ENCODE measurements around the gene GTSE1.

GTSE1 gene

GRCh38 chr22:46357711-46358520 lies 61.2 kb downstream of the GTSE1 start:
- no peak for TF ChIP-seq CTCF (IDR thresholded peaks at IDR 0.05; ENCODE audit: insufficient read depth, missing control alignments)
- FAIRE-seq = no peak
- DNase-seq (ENCODE audit: insufficient read length, low spot score) = no peak

DNA sequence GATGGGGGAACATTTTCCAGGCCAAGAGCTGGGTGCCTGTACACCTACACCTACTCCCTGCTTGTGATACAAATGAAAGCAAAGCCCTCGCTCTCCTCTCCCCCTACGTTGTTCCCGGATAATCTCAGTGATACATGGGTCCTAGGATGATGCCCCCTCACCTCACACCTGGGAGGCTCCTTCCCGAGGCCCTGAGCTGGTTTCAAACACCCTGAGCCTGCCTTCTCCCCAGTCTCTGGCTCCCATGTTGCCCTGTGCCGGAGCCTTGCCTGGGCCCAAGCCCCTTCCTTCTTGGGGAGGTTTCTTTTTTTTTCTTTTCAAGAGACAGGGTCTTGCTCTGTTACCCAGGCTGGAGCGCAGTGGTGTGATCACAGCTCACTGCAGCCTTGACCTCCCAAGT lies 62.1 kb downstream of the GTSE1 start:
- FAIRE-seq = no peak
- DNase-seq (ENCODE audit: insufficient read length, low spot score) = no peak
- no peak for TF ChIP-seq CTCF (IDR thresholded peaks at IDR 0.05; ENCODE audit: insufficient read depth, missing control alignments)

- no peak for TF ChIP-seq CTCF (IDR thresholded peaks at IDR 0.05; ENCODE audit: insufficient read depth, missing control alignments)
- DNase-seq (ENCODE audit: insufficient read length, low spot score) (no peak), FAIRE-seq (no peak)
Measured at GRCh38 chr22:46359362-46359761, 62.7 kb downstream of the GTSE1 start.

GRCh38 chr22:46360097-46360496 lies 63.4 kb downstream of the GTSE1 start:
- FAIRE-seq = no peak
- TF ChIP-seq CTCF (IDR thresholded peaks at IDR 0.05; ENCODE audit: insufficient read depth, missing control alignments) = no peak
- no peak for DNase-seq (ENCODE audit: insufficient read length, low spot score)

DNA sequence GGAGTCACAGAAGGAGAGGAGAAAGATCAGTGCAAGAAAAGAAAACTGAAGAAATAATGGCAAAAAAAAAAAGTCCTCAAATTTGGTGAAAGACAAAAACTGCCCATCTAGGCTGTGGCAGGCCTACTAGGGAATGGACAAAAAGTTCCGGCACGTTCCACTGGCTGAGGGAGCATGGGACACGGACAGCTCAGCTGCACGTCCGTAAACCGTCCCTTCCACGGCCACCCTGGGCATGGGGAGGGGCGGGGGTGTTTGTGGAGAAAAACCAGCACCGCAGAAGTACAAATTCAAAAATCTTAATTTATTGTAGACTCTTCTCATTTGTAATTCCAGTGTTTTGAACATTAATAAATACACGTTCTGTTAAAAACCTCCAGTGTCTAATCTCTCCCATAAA lies 64.2 kb downstream of the GTSE1 start:
- TF ChIP-seq CTCF (IDR thresholded peaks at IDR 0.05; ENCODE audit: insufficient read depth, missing control alignments) = no peak
- DNase-seq (ENCODE audit: insufficient read length, low spot score) (no peak), FAIRE-seq (no peak)

DNA sequence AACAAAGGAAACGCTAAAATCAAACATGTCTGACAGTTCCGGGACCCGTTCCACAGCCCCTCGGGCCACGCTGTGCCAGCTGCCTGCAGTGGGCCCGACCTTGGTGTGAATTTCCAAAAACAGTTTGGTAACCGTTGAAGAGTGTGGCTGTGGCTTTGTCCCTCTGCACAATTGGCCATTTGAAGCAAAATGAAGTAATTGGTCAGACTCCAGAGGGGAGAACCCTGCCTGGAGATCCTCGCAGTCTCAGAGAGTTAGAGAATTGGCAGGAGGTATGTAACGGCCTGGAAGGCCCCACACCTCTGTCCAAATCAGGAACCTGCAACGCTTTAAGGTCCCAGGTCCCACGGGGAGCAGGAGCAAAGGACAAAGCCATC lies 65.1 kb downstream of the GTSE1 start:
- DNase-seq (ENCODE audit: insufficient read length, low spot score) (no peak), FAIRE-seq (no peak)
- no peak for TF ChIP-seq CTCF (IDR thresholded peaks at IDR 0.05; ENCODE audit: insufficient read depth, missing control alignments)

GRCh38 chr22:46362203-46362933 lies 65.7 kb downstream of the GTSE1 start:
- no peak for DNase-seq (ENCODE audit: insufficient read length, low spot score)
- no peak for TF ChIP-seq CTCF (IDR thresholded peaks at IDR 0.05; ENCODE audit: insufficient read depth, missing control alignments)
- no peak for FAIRE-seq

All from D721Med (cell line).